AG04449 (cell line): ENCODE data around the gene TMC1.
"Not testable (repeated sequence)": the region's sequence is repeated elsewhere in the genome, so short reads cannot be mapped to it uniquely, and the experiment has no call there.

Source experiments
- CTCF ChIA-PET: fragments of 350-600 bp; formaldehyde crosslinking; extraction: SDS; loops from one replicate; lab custom pipeline; 2021; ENCODE audit warnings: antibody characterized with exemption; lab: Yijun Ruan, JAX
- POLR2A ChIA-PET: fragments of 400-600, 350-600 bp; formaldehyde crosslinking; extraction: SDS; loops from one replicate; lab custom pipeline; 2020; ENCODE audit warnings: antibody characterized with exemption, inconsistent platforms; lab: Yijun Ruan, JAX
- DNase-seq: peaks from one replicate; pipeline ENCODE4 v3.0.0-alpha.2; 2010; ENCODE audit warnings: low read depth, low spot score
- H3K4me3 ChIP-seq: 2 replicates; pipeline ENCODE4 v1.5.1; 2011; ENCODE audit warnings: low read depth, mild to moderate bottlenecking, control low read depth, low read length
- CTCF ChIP-seq: IDR thresholded peaks from one replicate; pipeline ENCODE4 v1.5.1; 2011; ENCODE audit warnings: mild to moderate bottlenecking, moderate library complexity, low read length, control low read depth, inconsistent platforms; ENCODE audit not compliant: insufficient read depth; ENCODE audit errors: missing control alignments

Gene TMC1

DNA sequence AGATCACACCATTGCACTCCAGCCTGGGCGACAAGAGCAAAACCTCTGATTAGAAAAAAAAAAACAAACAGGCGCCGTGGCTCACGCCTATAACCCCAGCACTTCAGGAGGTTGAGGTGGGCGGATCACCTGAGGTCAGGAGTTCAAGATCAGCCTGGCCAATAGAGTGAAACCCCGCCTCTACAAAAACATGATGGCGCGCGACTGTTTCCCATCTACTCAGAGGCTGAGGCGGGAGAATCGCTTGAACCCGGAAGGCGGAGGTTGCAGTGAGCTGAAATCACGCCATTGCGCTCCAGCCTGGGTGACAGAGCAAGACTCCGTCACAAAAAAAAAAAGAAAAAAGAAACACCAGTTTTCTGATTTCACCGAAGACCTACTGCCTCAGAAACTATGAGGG, at the start of gene TMC1:
TSS of gene TMC1 (plus strand) at position 193 of the 400 bp plus-strand sequence. CDS start 127,041 bp downstream, outside the sequence.
- CTCF ChIA-PET, DNase-seq, POLR2A ChIA-PET, H3K4me3 ChIP-seq: not testable (repeated sequence)

GRCh38 chr9:72473474-72474261, 47.7 kb upstream of the TMC1 start:
- no peak for TF ChIP-seq CTCF
- H3K4me3 ChIP-seq = no peak overlapping the region
- no peak for DNase-seq
- CTCF ChIA-PET = interaction anchor here (1.0 kb wide), 1 partner anchor 18 kb away, joined by 4 read pairs; no protein-coding TSS in a partner anchor
- POLR2A ChIA-PET = no interaction called here

- POLR2A ChIA-PET = interaction anchor here (0.6 kb wide), 1 partner anchor 110 kb away, joined by 3 read pairs; the partner anchor contains the start of gene ZFAND5
- TF ChIP-seq CTCF = no peak
- no peak for DNase-seq
- CTCF ChIA-PET = interaction anchor here (1.0 kb wide), 1 partner anchor 19 kb away, joined by 4 read pairs; no protein-coding TSS in a partner anchor
- no peak overlapping the region for H3K4me3 ChIP-seq
Measured at GRCh38 chr9:72474676-72475075, 46.7 kb upstream of the TMC1 start.

DNA sequence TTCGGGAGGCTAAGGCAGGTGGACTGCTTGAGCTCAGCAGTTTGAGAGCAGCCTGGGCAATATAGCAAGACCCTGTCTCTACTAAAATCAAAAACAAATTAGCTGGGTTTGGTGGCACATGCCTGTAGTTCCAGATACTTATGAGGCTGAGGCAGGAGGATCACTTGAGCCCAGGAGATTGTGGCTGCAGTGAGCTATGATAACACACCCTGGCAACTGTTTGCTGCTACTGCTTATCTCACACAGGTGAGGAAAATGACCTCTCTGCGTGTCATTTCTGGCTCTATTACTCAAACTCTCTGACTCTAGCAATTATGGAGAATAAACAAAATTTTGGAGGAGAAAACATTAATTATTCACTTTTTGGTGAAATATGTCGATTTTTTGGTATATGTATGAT, 45.3 kb upstream of the TMC1 start:
- no peak for TF ChIP-seq CTCF
- POLR2A ChIA-PET = interaction anchor here (3.0 kb wide), 1 partner anchor 111 kb away, joined by 16 read pairs; the partner anchor contains the start of gene ZFAND5
- no peak for DNase-seq
- no peak overlapping the region for H3K4me3 ChIP-seq
- CTCF ChIA-PET = interaction anchor here (0.7 to 1.5 kb wide), 3 partner anchors 12 to 184 kb away, joined by 3 to 4 read pairs (median 3); no protein-coding TSS in a partner anchor

GRCh38 chr9:72476617-72477437, 44.6 kb upstream of the TMC1 start:
- no peak for DNase-seq
- no peak overlapping the region for H3K4me3 ChIP-seq
- TF ChIP-seq CTCF = no peak
- CTCF ChIA-PET = interaction anchor here (0.7 to 1.5 kb wide), 3 partner anchors 12 to 185 kb away, joined by 3 to 4 read pairs (median 3); no protein-coding TSS in a partner anchor
- POLR2A ChIA-PET = interaction anchor here (3.0 kb wide), 1 partner anchor 112 kb away, joined by 16 read pairs; the partner anchor contains the start of gene ZFAND5

- TF ChIP-seq CTCF = no peak
- POLR2A ChIA-PET = interaction anchor here (3.0 kb wide), 1 partner anchor 113 kb away, joined by 16 read pairs; the partner anchor contains the start of gene ZFAND5
- DNase-seq = no peak
- CTCF ChIA-PET = interaction anchor here (1.4 kb wide), 1 partner anchor 114 kb away, joined by 6 read pairs; no protein-coding TSS in a partner anchor
- no peak overlapping the region for H3K4me3 ChIP-seq
Measured at GRCh38 chr9:72477930-72478518, 43.4 kb upstream of the TMC1 start.
